NT2/D1 (cell line): ENCODE results near the gene SIK2.
"Not testable (repeated sequence)": the region's sequence is repeated elsewhere in the genome, so short reads cannot be mapped to it uniquely, and the experiment has no call there.

Experiments used
- YY1 ChIP-seq: IDR thresholded peaks from 2 replicates; pipeline ENCODE4 v1.6.1; 2011; ENCODE audit not compliant: insufficient read length, insufficient read depth
- ZNF274 ChIP-seq: IDR thresholded peaks from 2 replicates; pipeline ENCODE4 v1.6.1; 2011; ENCODE audit warnings: mild to moderate bottlenecking, low read depth, low read length

- TF ChIP-seq ZNF274, YY1: not testable (repeated sequence)
Observed at GRCh38 chr11:111651336-111651735, 49.1 kb downstream of the SIK2 start.
